Muscle layer of colon (tissue), 2 donors: ENCODE results near the gene DUSP21.
"Not testable (repeated sequence)": the region's sequence is repeated elsewhere in the genome, so short reads cannot be mapped to it uniquely, and the experiment has no call there.

ENCODE experiments used
- H3K27ac ChIP-seq: one replicate; pipeline ENCODE4 v1.7.0; 2013; ENCODE audit warnings: low read depth, mild to moderate bottlenecking, low read length, moderate library complexity
- H3K27me3 ChIP-seq, 2 donors: one replicate each; pipeline ENCODE4 v1.7.0; 2013; ENCODE audit warnings: low read length in 2 of 2, mild to moderate bottlenecking in 2 of 2; ENCODE audit not compliant: insufficient read depth in 2 of 2, control insufficient read depth in 1 of 2
- H3K36me3 ChIP-seq: one replicate; pipeline ENCODE4 v1.7.0; 2013; ENCODE audit warnings: mild to moderate bottlenecking, low read length; ENCODE audit not compliant: insufficient read depth
- H3K4me1 ChIP-seq: one replicate; pipeline ENCODE4 v1.7.0; 2013; ENCODE audit warnings: mild to moderate bottlenecking, low read length; ENCODE audit not compliant: insufficient read depth
- H3K4me3 ChIP-seq, 2 donors: one replicate each; pipeline ENCODE4 v1.7.0; 2013; ENCODE audit warnings: low read length in 2 of 2, low read depth in 1 of 2, mild to moderate bottlenecking in 1 of 2, moderate library complexity in 1 of 2
- H3K9ac ChIP-seq: one replicate; pipeline ENCODE4 v1.7.0; 2013; ENCODE audit warnings: low read length
- H3K9me3 ChIP-seq: one replicate; pipeline ENCODE4 v1.7.0; 2013; ENCODE audit warnings: mild to moderate bottlenecking, low read length
- donor health status: abdominal sarcoma.
- donor health status: Adenocarcinoma of cecum.

DUSP21 gene

GRCh38 chrX:44843753-44844152, at the start of gene DUSP21:
DUSP21 (plus strand) TSS chrX:44844021; CDS start chrX:44844133, 112 bp downstream.
- H3K9me3 ChIP-seq: no peaks in the 10 kb centered on the region
- H3K27me3 ChIP-seq: no peaks in the 10 kb centered on the region
- H3K27ac ChIP-seq: no peak within 1 kb of the TSS
- no peak within 1 kb of the TSS for H3K9ac ChIP-seq
- no peaks in the 10 kb centered on the region for H3K36me3 ChIP-seq
- H3K4me3 ChIP-seq: no peak within 1 kb of the TSS
- no peaks in the 10 kb centered on the region for H3K4me1 ChIP-seq

- no peaks in the 10 kb centered on the region for H3K9me3 ChIP-seq
- no peaks in the 10 kb centered on the region for H3K36me3 ChIP-seq
- H3K4me1 ChIP-seq: no peaks in the 10 kb centered on the region
- H3K4me3 ChIP-seq: no peak overlapping the region
- no peak overlapping the region for H3K9ac ChIP-seq
- H3K27me3 ChIP-seq: no peaks in the 10 kb centered on the region
- no peak overlapping the region for H3K27ac ChIP-seq
Measured at GRCh38 chrX:44795945-44796450, 47.8 kb upstream of the DUSP21 start.

GRCh38 chrX:44802613-44803012, 41.2 kb upstream of the DUSP21 start:
- Histone ChIP-seq H3K36me3 (no peaks in the 10 kb centered on the region), H3K4me1 (no peaks in the 10 kb centered on the region), H3K27me3 (no peaks in the 10 kb centered on the region), H3K9me3 (no peaks in the 10 kb centered on the region), H3K9ac (no peak overlapping the region), H3K4me3 (no peak overlapping the region), H3K27ac (no peak overlapping the region)

GRCh38 chrX:44815681-44816080, 28.1 kb upstream of the DUSP21 start:
- H3K4me1 ChIP-seq: no peaks in the 10 kb centered on the region
- no peak overlapping the region for H3K4me3 ChIP-seq
- H3K36me3 ChIP-seq: no peaks in the 10 kb centered on the region
- H3K9ac ChIP-seq: no peak overlapping the region
- H3K9me3 ChIP-seq: peaks cover 7% of the 10 kb centered on the region
- H3K27ac ChIP-seq: no peak overlapping the region
- H3K27me3 ChIP-seq: no peaks in the 10 kb centered on the region

GRCh38 chrX:44816367-44816766, 27.5 kb upstream of the DUSP21 start:
- H3K4me3 ChIP-seq: no peak overlapping the region
- no peaks in the 10 kb centered on the region for H3K4me1 ChIP-seq
- peaks cover 7% of the 10 kb centered on the region for H3K9me3 ChIP-seq
- no peaks in the 10 kb centered on the region for H3K36me3 ChIP-seq
- H3K27ac ChIP-seq: no peak overlapping the region
- no peak overlapping the region for H3K9ac ChIP-seq
- H3K27me3 ChIP-seq: no peaks in the 10 kb centered on the region

- Histone ChIP-seq H3K36me3 (no peaks in the 10 kb centered on the region), H3K27ac (no peak overlapping the region), H3K9me3 (peaks cover 7% of the 10 kb centered on the region), H3K4me1 (no peaks in the 10 kb centered on the region), H3K9ac (no peak overlapping the region), H3K4me3 (no peak overlapping the region), H3K27me3 (no peaks in the 10 kb centered on the region)
Measured at GRCh38 chrX:44817029-44817428, 26.8 kb upstream of the DUSP21 start.

GRCh38 chrX:44822601-44823000, 21.2 kb upstream of the DUSP21 start:
- Histone ChIP-seq H3K4me1 (no peaks in the 10 kb centered on the region), H3K27ac (no peak overlapping the region), H3K4me3 (no peak overlapping the region), H3K36me3 (no peaks in the 10 kb centered on the region), H3K9ac (no peak overlapping the region), H3K9me3 (no peaks in the 10 kb centered on the region), H3K27me3 (no peaks in the 10 kb centered on the region)

GRCh38 chrX:44823193-44823592, 20.6 kb upstream of the DUSP21 start:
- H3K9me3 ChIP-seq, H3K27ac ChIP-seq, H3K36me3 ChIP-seq, H3K4me1 ChIP-seq, H3K4me3 ChIP-seq, H3K27me3 ChIP-seq, H3K9ac ChIP-seq: not testable (repeated sequence)

- Histone ChIP-seq H3K9ac (no peak overlapping the region), H3K4me1 (no peaks in the 10 kb centered on the region), H3K9me3 (no peaks in the 10 kb centered on the region), H3K4me3 (no peak overlapping the region), H3K27ac (no peak overlapping the region), H3K36me3 (no peaks in the 10 kb centered on the region), H3K27me3 (no peaks in the 10 kb centered on the region)
Measured at GRCh38 chrX:44828008-44828605, 15.7 kb upstream of the DUSP21 start.

GRCh38 chrX:44829832-44830231, 14.0 kb upstream of the DUSP21 start:
- H3K9me3 ChIP-seq: no peaks in the 10 kb centered on the region

GRCh38 chrX:44842550-44843317, 1.1 kb upstream of the DUSP21 start:
- Histone ChIP-seq H3K36me3 (no peaks in the 10 kb centered on the region), H3K27me3 (no peaks in the 10 kb centered on the region), H3K9ac (no peak overlapping the region), H3K4me3 (no peak overlapping the region), H3K27ac (no peak overlapping the region), H3K4me1 (no peaks in the 10 kb centered on the region), H3K9me3 (no peaks in the 10 kb centered on the region)

More at GRCh38 chrX:44829832-44830231, 14.0 kb upstream of the DUSP21 start:
- no peak overlapping the region for H3K27ac ChIP-seq
- no peak overlapping the region for H3K4me3 ChIP-seq
- no peaks in the 10 kb centered on the region for H3K36me3 ChIP-seq
- H3K4me1 ChIP-seq: no peaks in the 10 kb centered on the region
- H3K27me3 ChIP-seq: no peaks in the 10 kb centered on the region
- H3K9ac ChIP-seq: no peak overlapping the region

GRCh38 chrX:44843318-44843702, 511 bp upstream of the DUSP21 start:
- Histone ChIP-seq H3K4me3 (no peak overlapping the region), H3K27ac (no peak overlapping the region), H3K27me3 (no peaks in the 10 kb centered on the region), H3K4me1 (no peaks in the 10 kb centered on the region), H3K9me3 (no peaks in the 10 kb centered on the region), H3K9ac (no peak overlapping the region), H3K36me3 (no peaks in the 10 kb centered on the region)
